Naive thymus-derived CD8-positive, alpha-beta T cell (primary cell): ENCODE results near the gene NUP98. TPM values are rescaled to one million over a fixed set of nuclear protein-coding genes. Genes with fewer than 3 reads are reported as not detected.

Experiments
- ATAC-seq, 2 donors: fragments of 150-1000 bp; cut with Tn5 transposase in 1 of 2; sonication (Bioruptor Pico), chemical (Tn5 transposase) in 1 of 2; 1 replicate in 1 of 2; 2 replicates in 1 of 2; pipeline ENCODE4 v1.10.0; 2021; ENCODE audit warnings: mild to moderate bottlenecking in 2 of 2, moderate library complexity in 2 of 2
- POLR2A ChIA-PET: fragments of 350-600 bp; sonication (Branson Sonifier 250); formaldehyde crosslinking; loops from one replicate; lab custom pipeline; 2021; ENCODE audit warnings: antibody characterized with exemption; lab: Charles Lee
- DNase-seq, 10 donors: peaks; one replicate each; pipeline versions ENCODE4 v3.0.0 to v3.0.0-alpha.2; 2020 to 2022
- H3K27ac Mint-ChIP-seq, 10 donors: one replicate each; pipeline ENCODE4 v1.8.0; 2020 to 2022; ENCODE audit warnings: mild to moderate bottlenecking in 10 of 10, mixed read lengths in 10 of 10, moderate library complexity in 4 of 10, inconsistent platforms in 1 of 10
- H3K27me3 Mint-ChIP-seq, 5 donors: one replicate each; pipeline ENCODE4 v1.8.0; 2021 to 2022; ENCODE audit warnings: mixed read lengths in 5 of 5
- H3K36me3 Mint-ChIP-seq, 3 donors: one replicate each; pipeline ENCODE4 v1.8.0; 2020 to 2022; ENCODE audit warnings: mixed read lengths in 3 of 3, mild to moderate bottlenecking in 2 of 3, inconsistent platforms in 1 of 3
- H3K4me1 Mint-ChIP-seq, 4 donors: one replicate each; pipeline ENCODE4 v1.8.0; 2021 to 2022; ENCODE audit warnings: mixed read lengths in 4 of 4
- H3K4me3 Mint-ChIP-seq, 10 donors: one replicate each; pipeline ENCODE4 v1.8.0; 2020 to 2022; ENCODE audit warnings: mild to moderate bottlenecking in 10 of 10, mixed read lengths in 10 of 10, moderate library complexity in 6 of 10, inconsistent platforms in 1 of 10
- H3K9me3 Mint-ChIP-seq, 9 donors: one replicate each; pipeline ENCODE4 v1.8.0; 2020 to 2022; ENCODE audit warnings: mixed read lengths in 9 of 9, mild to moderate bottlenecking in 3 of 9, inconsistent platforms in 1 of 9, moderate library complexity in 1 of 9
- polyA plus RNA-seq, 3 donors: library from polyadenylated mRNA; unstranded; fragments of 300-500 nt; fragmentation: Illumina TruSeq; gene quantifications; one replicate each; pipeline ENCODE4 v1.2.3, GENCODE V29; 2021
- total RNA-seq, 8 experiments: library from RNA in 2 of 8; stranded (reverse) in 2 of 8; gene quantifications; one replicate each; pipeline ENCODE4 v1.2.3 and lab custom pipeline; 2021 to 2026

The NUP98 gene
- 100 to 1,000 TPM; 106 to 126 TPM for total RNA-seq
- 10 to 100 TPM; 31.8 to 50.9 (median 44.9) TPM for polyA plus RNA-seq
- total RNA-seq (lab: John Stamatoyannopoulos, UW): 261 to 428 (median 318) reads per million in 6 experiments

GRCh38 chr11:3797329-3798090 is at the start of gene NUP98:
Gene NUP98, minus strand, starts transcription at chr11:3797554. Its CDS starts 15,437 bp downstream, at chr11:3782117.
- H3K9me3 Mint-ChIP-seq: no peaks in the 10 kb centered on the region
- ATAC-seq (peak; percentile 93), DNase-seq (peak; percentile 97 to 100 (median 100))
- H3K36me3 Mint-ChIP-seq: peaks cover 0 to 27% (median 0%) of the 10 kb centered on the region in 3 donors
- H3K4me1 Mint-ChIP-seq: peaks cover 17 to 60% (median 52%) of the 10 kb centered on the region in 4 donors
- peak within 1 kb of the TSS; percentile 97 to 100 (median 99) for H3K27ac Mint-ChIP-seq
- POLR2A ChIA-PET: interaction anchor here (0.6 to 3.0 kb wide), 13 partner anchors 10 to 151 kb away, joined by 3 to 29 read pairs (median 4); partner anchors contain the start of genes PGAP2, RHOG and STIM1
- H3K27me3 Mint-ChIP-seq: peaks cover 0 to 2% (median 0%) of the 10 kb centered on the region in 5 donors
- H3K4me3 Mint-ChIP-seq: peak within 1 kb of the TSS; percentile 86 to 97 (median 96)

GRCh38 chr11:3845670-3846069 is 48.3 kb upstream of the NUP98 start:
- Mint-ChIP-seq H3K4me1 (peaks cover 11 to 30% (median 18%) of the 10 kb centered on the region in 4 donors), H3K36me3 (no peaks in the 10 kb centered on the region), H3K4me3 (no peak overlapping the region), H3K27me3 (no peaks in the 10 kb centered on the region), H3K9me3 (no peaks in the 10 kb centered on the region), H3K27ac (peak overlapping the region in 4 of 10 donors; percentile 13 to 81 (median 40))
- DNase-seq (no peak), ATAC-seq (no peak)
- POLR2A ChIA-PET: interaction anchor here (0.5 to 13.1 kb wide), 4 partner anchors 10 to 227 kb away, joined by 3 to 406 read pairs (median 5); partner anchors contain the start of gene STIM1

- H3K36me3 Mint-ChIP-seq: no peaks in the 10 kb centered on the region
- H3K9me3 Mint-ChIP-seq: no peaks in the 10 kb centered on the region
- peak overlapping the region in 8 of 10 donors; percentile 13 to 86 (median 64) for H3K27ac Mint-ChIP-seq
- no peaks in the 10 kb centered on the region for H3K27me3 Mint-ChIP-seq
- ATAC-seq (no peak), DNase-seq (no peak)
- POLR2A ChIA-PET: interaction anchor here (2.4 to 13.1 kb wide), 2 partner anchors 11 to 20 kb away, joined by 7 to 406 read pairs; partner anchors contain the start of gene STIM1
- H3K4me1 Mint-ChIP-seq: peaks cover 11 to 30% (median 18%) of the 10 kb centered on the region in 4 donors
- H3K4me3 Mint-ChIP-seq: no peak overlapping the region
Observed at GRCh38 chr11:3845246-3845645, 47.9 kb upstream of the NUP98 start.

GRCh38 chr11:3843326-3843725 is 46.0 kb upstream of the NUP98 start:
- Mint-ChIP-seq H3K27ac (peak overlapping the region in 9 of 10 donors; percentile 82 to 92 (median 87)), H3K9me3 (no peaks in the 10 kb centered on the region), H3K27me3 (no peaks in the 10 kb centered on the region), H3K4me3 (peak overlapping the region in 1 of 10 donors; percentile 8), H3K36me3 (no peaks in the 10 kb centered on the region), H3K4me1 (peaks cover 18 to 36% (median 25%) of the 10 kb centered on the region in 4 donors)
- POLR2A ChIA-PET: interaction anchor here (1.0 to 13.1 kb wide), 4 partner anchors 13 to 229 kb away, joined by 3 to 406 read pairs (median 9); partner anchors contain the start of gene STIM1
- ATAC-seq (no peak), DNase-seq (no peak)

GRCh38 chr11:3841426-3842350 is 44.3 kb upstream of the NUP98 start:
- Mint-ChIP-seq H3K9me3 (no peaks in the 10 kb centered on the region), H3K27me3 (no peaks in the 10 kb centered on the region), H3K4me3 (peak overlapping the region; percentile 84 to 96 (median 88)), H3K27ac (peak overlapping the region; percentile 90 to 100 (median 98)), H3K36me3 (peaks cover 0 to 4% (median 0%) of the 10 kb centered on the region in 3 donors), H3K4me1 (peaks cover 28 to 51% (median 41%) of the 10 kb centered on the region in 4 donors)
- ATAC-seq (peak; percentile 74 to 82), DNase-seq (peak; percentile 89 to 97 (median 94))
- POLR2A ChIA-PET: interaction anchor here (0.5 to 13.1 kb wide), 28 partner anchors 10 to 240 kb away, joined by 3 to 406 read pairs (median 4); partner anchors contain the start of genes NUP98, PGAP2 and STIM1

GRCh38 chr11:3840870-3841425 is 43.6 kb upstream of the NUP98 start, which contains the start of gene RHOG:
Gene RHOG, minus strand, starts transcription at chr11:3840959. Its CDS starts 12,821 bp downstream, at chr11:3828138.
- Mint-ChIP-seq H3K9me3 (no peaks in the 10 kb centered on the region), H3K27me3 (no peaks in the 10 kb centered on the region), H3K27ac (peak within 1 kb of the TSS; percentile 94 to 100 (median 99)), H3K36me3 (peaks cover 0 to 5% (median 0%) of the 10 kb centered on the region in 3 donors), H3K4me3 (peak within 1 kb of the TSS; percentile 85 to 100 (median 96)), H3K4me1 (peaks cover 28 to 59% (median 47%) of the 10 kb centered on the region in 4 donors)
- POLR2A ChIA-PET: interaction anchor here (0.5 to 13.1 kb wide), 29 partner anchors 9 to 241 kb away, joined by 3 to 406 read pairs (median 5); partner anchors contain the start of genes NUP98, PGAP2 and STIM1
- peak; percentile 4 to 16 for ATAC-seq
- DNase-seq: peak in 6 of 10 donors; percentile 35 to 72 (median 58)

- peak; percentile 22 to 68 (median 44) for DNase-seq
- no peaks in the 10 kb centered on the region for H3K27me3 Mint-ChIP-seq
- H3K9me3 Mint-ChIP-seq: no peaks in the 10 kb centered on the region
- peak overlapping the region; percentile 89 to 99 (median 96) for H3K27ac Mint-ChIP-seq
- H3K4me3 Mint-ChIP-seq: peak overlapping the region; percentile 85 to 100 (median 95)
- POLR2A ChIA-PET: interaction anchor here (0.6 to 13.1 kb wide), 20 partner anchors 8 to 939 kb away, joined by 3 to 406 read pairs (median 6); partner anchors contain the start of genes NUP98, PGAP2 and STIM1
- peaks cover 33 to 64% (median 53%) of the 10 kb centered on the region in 4 donors for H3K4me1 Mint-ChIP-seq
- peaks cover 0 to 12% (median 4%) of the 10 kb centered on the region in 3 donors for H3K36me3 Mint-ChIP-seq
- peak in 1 of 2 donors; percentile 5 for ATAC-seq
Observed at GRCh38 chr11:3840004-3840869, 42.9 kb upstream of the NUP98 start.

- Mint-ChIP-seq H3K27ac (peak overlapping the region; percentile 89 to 99 (median 96)), H3K36me3 (peaks cover 0 to 28% (median 4%) of the 10 kb centered on the region in 3 donors), H3K4me1 (peaks cover 48 to 76% (median 69%) of the 10 kb centered on the region in 4 donors), H3K9me3 (no peaks in the 10 kb centered on the region), H3K4me3 (peak overlapping the region; percentile 85 to 100 (median 95)), H3K27me3 (no peaks in the 10 kb centered on the region)
- DNase-seq: no peak
- no peak for ATAC-seq
- POLR2A ChIA-PET: interaction anchor here (0.8 to 13.1 kb wide), 8 partner anchors 10 to 254 kb away, joined by 3 to 406 read pairs (median 5); partner anchors contain the start of gene STIM1
Observed at GRCh38 chr11:3838504-3838903, 41.1 kb upstream of the NUP98 start.

GRCh38 chr11:3837793-3838192 is 40.4 kb upstream of the NUP98 start:
- no peak for DNase-seq
- Mint-ChIP-seq H3K9me3 (no peaks in the 10 kb centered on the region), H3K27ac (peak overlapping the region; percentile 89 to 99 (median 96)), H3K4me3 (peak overlapping the region; percentile 85 to 100 (median 95)), H3K27me3 (no peaks in the 10 kb centered on the region), H3K36me3 (peaks cover 0 to 31% (median 4%) of the 10 kb centered on the region in 3 donors), H3K4me1 (peaks cover 50 to 79% (median 73%) of the 10 kb centered on the region in 4 donors)
- ATAC-seq: no peak
- POLR2A ChIA-PET: interaction anchor here (0.8 to 13.1 kb wide), 8 partner anchors 9 to 254 kb away, joined by 3 to 406 read pairs (median 4); partner anchors contain the start of genes NUP98 and STIM1

- H3K4me3 Mint-ChIP-seq: peak overlapping the region; percentile 85 to 100 (median 95)
- ATAC-seq (peak in 1 of 2 donors; percentile 6), DNase-seq (peak; percentile 26 to 82 (median 50))
- peak overlapping the region; percentile 89 to 99 (median 96) for H3K27ac Mint-ChIP-seq
- H3K4me1 Mint-ChIP-seq: peaks cover 55 to 83% (median 80%) of the 10 kb centered on the region in 4 donors
- H3K36me3 Mint-ChIP-seq: peaks cover 0 to 31% (median 4%) of the 10 kb centered on the region in 3 donors
- POLR2A ChIA-PET: interaction anchor here (0.6 to 13.1 kb wide), 9 partner anchors 8 to 260 kb away, joined by 3 to 406 read pairs (median 4); partner anchors contain the start of gene STIM1
- no peaks in the 10 kb centered on the region for H3K9me3 Mint-ChIP-seq
- no peaks in the 10 kb centered on the region for H3K27me3 Mint-ChIP-seq
Observed at GRCh38 chr11:3836903-3837302, 39.5 kb upstream of the NUP98 start.
